Measurements from ENCODE around the gene HHAT. TPM values are rescaled to one million over a fixed set of nuclear protein-coding genes. Genes with fewer than 3 reads are reported as not detected.

HHAT gene
- total RNA-seq, 1 donor from 2014 or later: 1.2 TPM

- DNase-seq (ENCODE audit: low read depth in 2 of 2): no peak
Observed at GRCh38 chr1:210536254-210536961, 207.7 kb downstream of the HHAT start.

GRCh38 chr1:210540288-210540687 lies 211.6 kb downstream of the HHAT start:
- DNase-seq (ENCODE audit: low read depth in 2 of 2): no peak

GRCh38 chr1:210541680-210542358 lies 213.1 kb downstream of the HHAT start:
- DNase-seq (ENCODE audit: low read depth in 2 of 2): no peak

GRCh38 chr1:210551899-210552298 lies 223.2 kb downstream of the HHAT start:
- no peak for DNase-seq (ENCODE audit: low read depth in 2 of 2)

- no peak for DNase-seq (ENCODE audit: low read depth in 2 of 2)
Observed at GRCh38 chr1:210553711-210554110, 225.0 kb downstream of the HHAT start.

GRCh38 chr1:210554382-210554781 lies 225.7 kb downstream of the HHAT start:
- DNase-seq (ENCODE audit: low read depth in 2 of 2): no peak

GRCh38 chr1:210556475-210556874 lies 227.8 kb downstream of the HHAT start:
- DNase-seq (ENCODE audit: low read depth in 2 of 2): no peak

GRCh38 chr1:210557426-210558077 lies 228.8 kb downstream of the HHAT start:
- no peak for DNase-seq (ENCODE audit: low read depth in 2 of 2)

GRCh38 chr1:210558302-210558701 lies 229.6 kb downstream of the HHAT start:
- DNase-seq (ENCODE audit: low read depth in 2 of 2): no peak

GRCh38 chr1:210565306-210565705 lies 236.6 kb downstream of the HHAT start:
- DNase-seq (ENCODE audit: low read depth in 2 of 2): no peak

GRCh38 chr1:210568631-210569030 lies 239.9 kb downstream of the HHAT start:
- no peak for DNase-seq (ENCODE audit: low read depth in 2 of 2)

- no peak for DNase-seq (ENCODE audit: low read depth in 2 of 2)
Observed at GRCh38 chr1:210570116-210570515, 241.4 kb downstream of the HHAT start.

- no peak for DNase-seq (ENCODE audit: low read depth in 2 of 2)
Observed at GRCh38 chr1:210571356-210572284, 242.9 kb downstream of the HHAT start.

- no peak for DNase-seq (ENCODE audit: low read depth in 2 of 2)
Observed at GRCh38 chr1:210573141-210573540, 244.4 kb downstream of the HHAT start.

GRCh38 chr1:210582205-210582970 lies 253.7 kb downstream of the HHAT start:
- no peak for DNase-seq (ENCODE audit: low read depth in 2 of 2)

- peak; percentile 36 to 56 for DNase-seq (ENCODE audit: low read depth in 2 of 2)
Observed at GRCh38 chr1:210584439-210585113, 255.9 kb downstream of the HHAT start.

- no peak for DNase-seq (ENCODE audit: low read depth in 2 of 2)
Observed at GRCh38 chr1:210586771-210587170, 258.1 kb downstream of the HHAT start.

- no peak for DNase-seq (ENCODE audit: low read depth in 2 of 2)
Observed at GRCh38 chr1:210587566-210587965, 258.9 kb downstream of the HHAT start.

- no peak for DNase-seq (ENCODE audit: low read depth in 2 of 2)
Observed at GRCh38 chr1:210588357-210588756, 259.7 kb downstream of the HHAT start.

GRCh38 chr1:210588946-210589345 lies 260.2 kb downstream of the HHAT start:
- DNase-seq (ENCODE audit: low read depth in 2 of 2): no peak
